ENCODE results near the gene EMILIN2.
"Not testable (repeated sequence)": the region's sequence is repeated elsewhere in the genome, so short reads cannot be mapped to it uniquely, and the experiment has no call there.

EMILIN2 gene

DNA sequence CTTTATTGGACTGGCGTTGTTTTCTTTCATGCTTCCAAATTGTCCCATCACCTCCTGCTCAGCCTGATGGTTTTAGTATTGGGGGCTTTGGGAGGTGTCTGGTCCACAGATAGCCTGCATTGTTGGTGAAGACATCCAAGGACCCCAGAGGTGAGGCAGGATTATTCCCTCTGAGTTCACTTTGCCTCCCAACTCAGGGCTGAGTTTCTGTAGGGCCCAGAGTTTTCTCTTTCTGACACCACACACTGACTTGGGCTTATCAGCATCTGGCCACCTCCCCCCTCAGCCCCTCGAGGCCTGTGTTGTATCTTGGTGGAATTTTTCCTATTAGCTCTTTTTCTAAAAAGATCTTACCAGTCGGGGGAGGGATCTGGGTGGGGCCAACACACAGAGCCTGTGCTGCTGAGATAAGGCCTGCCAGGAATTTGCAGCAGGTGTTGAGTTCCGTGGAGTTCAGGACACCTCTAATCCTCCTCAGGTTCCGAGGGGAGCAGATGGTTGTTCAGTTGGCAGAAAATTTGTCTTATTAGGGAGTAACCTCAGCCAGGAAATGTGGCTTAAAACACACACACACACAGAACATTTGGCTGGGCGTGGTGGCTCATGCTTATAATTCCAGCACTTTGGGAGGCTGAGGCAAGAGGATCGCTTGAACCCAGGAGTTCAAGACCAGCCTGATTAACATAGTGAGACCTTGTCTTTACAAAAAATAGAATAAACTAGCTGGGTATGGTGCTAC is 7.3 kb downstream of the EMILIN2 start:
- TF ChIP-seq, protein P1, sequence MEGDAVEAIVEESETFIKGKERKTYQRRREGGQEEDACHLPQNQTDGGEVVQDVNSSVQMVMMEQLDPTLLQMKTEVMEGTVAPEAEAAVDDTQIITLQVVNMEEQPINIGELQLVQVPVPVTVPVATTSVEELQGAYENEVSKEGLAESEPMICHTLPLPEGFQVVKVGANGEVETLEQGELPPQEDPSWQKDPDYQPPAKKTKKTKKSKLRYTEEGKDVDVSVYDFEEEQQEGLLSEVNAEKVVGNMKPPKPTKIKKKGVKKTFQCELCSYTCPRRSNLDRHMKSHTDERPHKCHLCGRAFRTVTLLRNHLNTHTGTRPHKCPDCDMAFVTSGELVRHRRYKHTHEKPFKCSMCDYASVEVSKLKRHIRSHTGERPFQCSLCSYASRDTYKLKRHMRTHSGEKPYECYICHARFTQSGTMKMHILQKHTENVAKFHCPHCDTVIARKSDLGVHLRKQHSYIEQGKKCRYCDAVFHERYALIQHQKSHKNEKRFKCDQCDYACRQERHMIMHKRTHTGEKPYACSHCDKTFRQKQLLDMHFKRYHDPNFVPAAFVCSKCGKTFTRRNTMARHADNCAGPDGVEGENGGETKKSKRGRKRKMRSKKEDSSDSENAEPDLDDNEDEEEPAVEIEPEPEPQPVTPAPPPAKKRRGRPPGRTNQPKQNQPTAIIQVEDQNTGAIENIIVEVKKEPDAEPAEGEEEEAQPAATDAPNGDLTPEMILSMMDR (IDR thresholded peaks at IDR 0.05; ENCODE audit: low read depth, low read length): no peak

GRCh38 chr18:2854875-2855274 is 8.1 kb downstream of the EMILIN2 start:
- TF ChIP-seq, protein P1 (IDR thresholded peaks at IDR 0.05; ENCODE audit: low read depth, low read length): no peak
- no peak overlapping the region for H3K4me3 ChIP-seq (ENCODE audit: low read depth, low read length)

More for the DNA sequence above, 7.3 kb downstream of the EMILIN2 start:
- H3K4me3 ChIP-seq (ENCODE audit: low read depth, low read length): no peak overlapping the region

DNA sequence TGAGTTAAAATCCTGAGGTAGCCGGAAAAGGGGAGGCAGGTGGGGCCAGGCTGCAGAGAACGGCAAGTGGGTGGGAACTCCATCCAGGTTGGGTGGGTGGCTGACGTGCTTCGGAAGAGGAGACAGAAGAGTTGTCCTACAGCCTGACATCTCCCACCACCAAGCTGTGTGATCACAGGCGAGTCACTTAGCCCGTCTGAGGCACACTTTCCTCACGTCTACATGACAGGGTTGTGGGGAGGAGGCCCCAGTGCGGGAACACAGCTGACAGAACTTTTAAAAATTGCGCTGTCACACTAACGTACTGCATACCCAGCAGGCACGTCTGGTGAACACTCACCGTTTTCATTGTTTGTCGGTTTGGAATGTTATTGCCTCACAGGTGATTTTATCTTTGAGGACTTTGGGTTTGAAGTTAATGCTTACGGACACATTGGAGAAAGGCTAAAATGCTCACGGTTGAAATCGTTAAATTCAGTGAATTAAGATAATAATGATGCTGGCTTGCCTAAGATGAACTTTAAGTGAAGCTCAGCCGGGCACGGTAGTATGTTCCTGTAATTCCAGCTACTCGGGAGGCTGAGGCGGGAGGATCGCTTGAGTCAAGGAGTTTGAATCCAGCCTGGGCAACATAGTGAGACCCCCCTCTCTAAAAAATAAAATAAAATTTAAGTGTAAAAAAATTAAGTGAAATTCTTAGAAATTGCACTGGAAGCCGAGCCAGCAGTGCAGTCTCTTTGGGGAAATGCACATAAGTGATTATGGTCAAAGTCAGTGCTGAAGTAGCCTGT is 8.9 kb downstream of the EMILIN2 start:
- TF ChIP-seq, protein P1 (IDR thresholded peaks at IDR 0.05; ENCODE audit: low read depth, low read length): no peak
- H3K4me3 ChIP-seq (ENCODE audit: low read depth, low read length): no peak overlapping the region

DNA sequence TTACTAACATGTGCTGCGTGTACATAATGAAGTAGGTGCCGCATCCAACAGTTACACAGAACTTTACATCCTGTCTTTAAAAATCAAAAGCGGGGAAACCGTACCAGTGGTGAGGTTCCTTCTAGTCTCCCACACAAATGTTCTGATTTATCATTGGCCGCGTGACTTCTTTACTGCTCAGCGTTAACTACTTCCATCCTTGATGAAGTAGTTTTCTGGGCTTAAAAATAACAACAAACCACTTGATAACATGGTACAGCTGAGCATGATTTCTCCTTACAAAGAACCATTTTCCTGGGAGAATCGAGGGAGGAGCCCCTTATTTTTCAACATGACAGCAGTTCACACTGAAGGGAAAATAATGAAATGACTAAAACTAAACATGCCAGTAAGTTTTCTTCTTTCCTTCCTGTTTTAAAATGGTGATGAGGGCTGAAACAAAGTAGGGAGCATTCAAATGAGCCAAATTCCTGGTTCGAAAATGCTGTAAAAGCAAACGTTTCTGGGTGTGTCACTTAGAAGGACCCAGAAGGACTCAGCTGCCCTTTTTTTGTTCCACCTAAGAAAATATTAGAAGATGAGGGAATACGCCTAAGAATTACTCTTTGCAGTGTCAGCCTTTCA is 9.9 kb downstream of the EMILIN2 start:
- TF ChIP-seq, protein P1 (IDR thresholded peaks at IDR 0.05; ENCODE audit: low read depth, low read length): no peak
- no peak overlapping the region for H3K4me3 ChIP-seq (ENCODE audit: low read depth, low read length)

DNA sequence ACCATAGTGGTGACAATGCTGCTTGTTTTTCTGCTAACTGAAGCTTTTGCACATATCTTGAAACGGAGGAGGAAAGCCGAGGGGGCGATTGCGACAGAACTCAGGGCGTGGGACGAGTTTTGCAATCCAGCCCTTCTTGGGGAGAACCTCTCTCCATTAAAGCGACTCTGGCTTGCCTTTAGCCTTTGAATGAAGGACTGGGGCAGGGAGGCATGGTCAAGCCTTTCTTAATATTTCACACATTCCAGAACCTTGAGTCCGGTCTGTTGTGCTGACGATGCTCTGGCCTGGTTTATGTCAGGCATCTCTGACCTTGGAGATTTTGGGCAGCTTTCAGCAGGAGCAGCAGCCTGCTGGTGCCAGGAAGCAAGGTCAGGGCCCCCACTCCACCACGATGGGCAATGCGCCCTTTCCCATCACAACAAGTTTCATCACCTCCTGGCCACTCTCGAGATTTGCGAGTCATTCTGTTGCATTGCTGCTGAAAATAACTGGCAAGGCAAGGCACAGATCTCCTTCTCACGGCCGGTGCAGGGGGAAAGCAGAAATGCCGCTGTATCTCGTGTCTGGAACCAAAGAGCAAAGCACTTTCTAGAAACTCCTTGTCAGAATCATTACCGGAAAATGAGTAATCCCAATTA is 10.8 kb downstream of the EMILIN2 start:
- no peak overlapping the region for H3K4me3 ChIP-seq (ENCODE audit: low read depth, low read length)
- TF ChIP-seq, protein P1 (IDR thresholded peaks at IDR 0.05; ENCODE audit: low read depth, low read length): no peak

GRCh38 chr18:2860397-2860796 is 13.6 kb downstream of the EMILIN2 start:
- H3K4me3 ChIP-seq (ENCODE audit: low read depth, low read length): not testable (repeated sequence)

GRCh38 chr18:2863997-2864396 is 17.2 kb downstream of the EMILIN2 start:
- not testable (repeated sequence) for H3K4me3 ChIP-seq (ENCODE audit: low read depth, low read length)

DNA sequence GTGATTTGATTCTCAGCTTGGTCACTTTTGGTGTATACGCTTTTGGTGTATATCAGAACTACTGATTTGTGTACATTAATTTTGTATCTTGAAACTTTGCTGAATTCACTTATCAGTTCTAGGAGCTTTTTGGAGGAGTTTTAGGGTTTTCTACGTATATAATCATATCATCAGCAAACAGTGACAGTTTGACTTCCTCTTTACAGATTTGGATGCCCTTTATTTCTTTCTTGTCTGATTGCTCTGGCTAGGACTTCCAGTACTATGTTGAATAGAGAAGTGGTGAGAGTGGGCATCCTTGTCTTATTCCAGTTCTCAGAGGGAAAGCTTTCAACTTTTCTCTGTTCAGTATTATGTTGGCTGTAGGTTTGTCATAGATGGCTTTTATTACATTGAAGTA is 19.7 kb downstream of the EMILIN2 start:
- H3K4me3 ChIP-seq (ENCODE audit: low read depth, low read length): not testable (repeated sequence)

Measured in WI38 (cell line).